K562 (cell line): ENCODE measurements around the gene FHL1. TPM values are rescaled to one million over a fixed set of nuclear protein-coding genes. Genes with fewer than 3 reads are reported as not detected.

ENCODE experiments used
- ATAC-seq: fragments of 200-7000 bp; cut with Tn5 transposase; 3 replicates; pipeline ENCODE4 v1.9.1; 2020; ENCODE audit warnings: moderate library complexity
- Bru-seq: library from RNA; stranded (reverse); fragments of 400-500 nt; gene quantifications from one replicate; lab custom pipeline; 2021; lab: Mats Ljungman, UMichigan
- BruChase-seq, 2 experiments: library from RNA; stranded (reverse); fragments of 400-500 nt; gene quantifications; one replicate each; lab custom pipeline; 2021; lab: Mats Ljungman, UMichigan
- BruUV-seq: library from RNA; stranded (reverse); fragments of 400-500 nt; replicated peaks from 2 replicates; lab custom pipeline; 2021; lab: Mats Ljungman, UMichigan
- CTCF ChIA-PET: fragments of 300-600 bp; formaldehyde crosslinking; extraction: SDS; loops from one replicate; lab custom pipeline; 2021; ENCODE audit warnings: low intra/inter-chr PET ratio; lab: Yijun Ruan, JAX
- POLR2A ChIA-PET: fragments of 300-600, 350-650 bp; sonication (Branson Sonifier 250); formaldehyde crosslinking; extraction: SDS; loops from one replicate; lab custom pipeline; 2021; ENCODE audit warnings: antibody characterized with exemption, inconsistent platforms; lab: Yijun Ruan, JAX
- DNase-seq, 4 experiments: peaks; one replicate each; pipeline versions ENCODE4 v3.0.0 to v3.0.0-alpha.2; 2011 to 2018; ENCODE audit warnings: low spot score in 3 of 4, mixed read lengths in 3 of 4; ENCODE audit errors: extremely low read depth in 1 of 4
- FAIRE-seq: peaks from 2 replicates; lab custom pipeline; 2011; peaks lifted over from hg19 to GRCh38; lab: Jason Lieb, UNC
- H2AFZ ChIP-seq: 2 replicates; pipeline ENCODE4 v1.6.0; 2011; ENCODE audit warnings: low read depth, low read length, control low read depth, inconsistent platforms
- H3K27ac ChIP-seq: fragments of 200-600 bp; 3 replicates; pipeline ENCODE4 v1.8.0; 2011; ENCODE audit warnings: low read depth, mild to moderate bottlenecking, control low read depth, inconsistent platforms, low read length, moderate library complexity, mixed read lengths; ENCODE audit errors: extremely low read depth
- H3K27me3 ChIP-seq, 2 experiments: fragments of 300-600 bp in 1 of 2; 2 replicates in 1 of 2; 3 replicates in 1 of 2; pipeline versions ENCODE4 v1.6.0 to v1.8.0; 2011; ENCODE audit warnings: inconsistent platforms in 2 of 2, low read length in 2 of 2, mild to moderate bottlenecking in 1 of 2, mixed read lengths in 1 of 2, moderate library complexity in 1 of 2; ENCODE audit not compliant: control insufficient read depth in 2 of 2, insufficient read depth in 2 of 2
- H3K36me3 ChIP-seq: fragments of 300-600 bp; 3 replicates; pipeline ENCODE4 v1.8.0; 2011; ENCODE audit warnings: mild to moderate bottlenecking, low read length, inconsistent platforms; ENCODE audit not compliant: control insufficient read depth, insufficient read depth
- H3K4me1 ChIP-seq, 2 experiments: fragments of 200-600 bp in 1 of 2; replicated peaks in 1 of 2; 2 replicates in 1 of 2; 3 replicates in 1 of 2; pipeline versions ENCODE4 v1.5.1 to v1.8.0; 2011; ENCODE audit warnings: inconsistent platforms in 2 of 2, low read length in 2 of 2, mild to moderate bottlenecking in 1 of 2, mixed read lengths in 1 of 2, moderate library complexity in 1 of 2; ENCODE audit not compliant: control insufficient read depth in 2 of 2, insufficient read depth in 2 of 2
- H3K4me2 ChIP-seq: 2 replicates; pipeline ENCODE4 v1.6.1; 2011; ENCODE audit warnings: low read length, control low read depth, inconsistent platforms, mixed read lengths; ENCODE audit not compliant: insufficient read depth
- H3K4me3 ChIP-seq: fragments of 200-600 bp; sonication (generic), shearing (Covaris generic); 2 replicates; pipeline ENCODE4 v1.5.1; 2016; ENCODE audit warnings: control low read depth, inconsistent platforms
- H3K79me2 ChIP-seq: fragments of 200-600 bp; 3 replicates; pipeline ENCODE4 v1.8.0; 2011; ENCODE audit warnings: low read length, inconsistent platforms; ENCODE audit not compliant: control insufficient read depth, insufficient read depth
- H3K9ac ChIP-seq, 2 experiments: 2 replicates each; pipeline versions ENCODE4 v1.6.0 to v1.6.1; 2011; ENCODE audit warnings: low read depth in 2 of 2, low read length in 2 of 2, control low read depth in 1 of 2, inconsistent platforms in 1 of 2, mild to moderate bottlenecking in 1 of 2, mixed read lengths in 1 of 2; ENCODE audit not compliant: insufficient read depth in 1 of 2
- H3K9me1 ChIP-seq: one replicate; pipeline ENCODE4 v1.6.0; 2011; ENCODE audit warnings: inconsistent platforms, mild to moderate bottlenecking, low read length, moderate library complexity; ENCODE audit not compliant: control insufficient read depth, insufficient read depth
- H3K9me3 ChIP-seq: replicated peaks from 2 replicates; pipeline ENCODE4 v1.5.1; 2011; ENCODE audit warnings: low read depth, low read length, inconsistent platforms; ENCODE audit not compliant: control insufficient read depth, insufficient read depth
- H4K20me1 ChIP-seq: replicated peaks from 2 replicates; pipeline ENCODE4 v1.6.1; 2011; ENCODE audit warnings: low read length, inconsistent platforms, mixed read lengths; ENCODE audit not compliant: control insufficient read depth, insufficient read depth
- CREB3 ChIP-seq: fragments of 450-650 bp; conservative IDR thresholded peaks from 2 replicates; pipeline ENCODE4 v1.6.1; 2016; ENCODE audit warnings: missing genetic modification characterization, low read depth, mild to moderate bottlenecking, missing compliant biosample characterization, moderate library complexity
- CTBP1 ChIP-seq: fragments of 450-650 bp; IDR thresholded peaks from 2 replicates; pipeline ENCODE4 v1.6.1; 2016; ENCODE audit warnings: borderline replicate concordance
- NR0B1 ChIP-seq: fragments of 450-650 bp; IDR thresholded peaks from one replicate; pipeline ENCODE4 v1.6.1; 2018; ENCODE audit warnings: mild to moderate bottlenecking, moderate library complexity; ENCODE audit not compliant: partially characterized antibody
- RREB1 ChIP-seq: fragments of 250-450 bp; sonication (Bioruptor Pico); IDR thresholded peaks from 2 replicates; pipeline ENCODE4 v1.4.0; 2020
- VEZF1 ChIP-seq: fragments of 200-800 bp; sonication (Bioruptor generic); IDR thresholded peaks from 2 replicates; pipeline ENCODE4 v1.6.1; 2017; ENCODE audit warnings: missing genetic modification characterization, missing compliant biosample characterization
- WGBS: fragments of 100-300 bp; shearing (Covaris generic); methylation state at CpG from one replicate; pipeline ENCODE4 v1.1.6; 2016; ENCODE audit warnings: low coverage, mixed read lengths; ENCODE audit not compliant: insufficient coverage; ENCODE audit errors: missing lambda C conversion rate; 5-methylcytosine and 5-hydroxymethylcytosine counted together
- in situ Hi-C: fragments of 300-500 bp; cut with MboI; formaldehyde crosslinking; loops from 4 replicates; pipeline ENCODE4 v1.15.0; 2018; ENCODE audit warnings: inconsistent platforms, mixed read lengths
- intact Hi-C: fragments of 100-400 bp; cut with micrococcal nuclease; formaldehyde crosslinking; loops from 2 replicates; pipeline ENCODE4 v1.14.2; 2022
- long read RNA-seq, 3 experiments: library from polyadenylated mRNA in 2 of 3; library from RNA in 1 of 3; unstranded in 2 of 3; stranded (forward) in 1 of 3; transcript quantifications; one replicate each; pipeline ENCODE4 v2.0.0, GENCODE V29; 2019 to 2022
- polyA minus RNA-seq, 3 experiments: library from RNA; depleted of rRNA, polyadenylated mRNA; stranded (reverse); fragments of >200 nt; gene quantifications; 2 replicates each; pipeline ENCODE4 v1.2.3, GENCODE V29; 2011
- polyA plus RNA-seq, 8 experiments: library from polyadenylated mRNA; depleted of rRNA in 4 of 8; stranded (reverse) in 5 of 8; unstranded in 3 of 8; fragments of >200 nt; fragmentation: Nextera tagmentation in 2 of 8; fragmentation: Illumina TruSeq in 1 of 8; extraction: Ambion mirVana in 2 of 8; extraction: Trizol in 1 of 8; gene quantifications; 2 replicates each; pipeline versions ENCODE4 v1.2.1 to v1.2.3, GENCODE V29; 2011 to 2014; ENCODE audit warnings: inconsistent platforms in 1 of 8, missing spikeins in 1 of 8
- total RNA-seq, 7 experiments: library from RNA; depleted of rRNA in 6 of 7; stranded (reverse); fragments of >200 nt in 6 of 7; fragmentation: Illumina TruSeq in 2 of 7; extraction: Trizol in 2 of 7; gene quantifications; 2 replicates each; pipeline versions ENCODE4 v1.2.1 to v1.2.3, GENCODE V29; 2011 to 2021; ENCODE audit warnings: low replicate concordance in 1 of 7

The FHL1 gene
- total RNA-seq (2011; cell fraction: chromatin; rRNA removed; ENCODE audit: low replicate concordance): 0.30 and 0.86 TPM in 2 replicates
- 0.50 TPM in 1 of 2 replicates, not detected in the other for total RNA-seq (2011; cell fraction: nucleolus; rRNA removed)
- total RNA-seq (2011; cell fraction: nucleoplasm; rRNA removed): 0.31 and 0.81 TPM in 2 replicates
- 0.29 and 1.1 TPM in 2 replicates for total RNA-seq (2014; rRNA removed)
- 0.10 and 0.11 TPM in 2 replicates for total RNA-seq (2014; rRNA removed; fragmentation: Illumina TruSeq; extraction: Trizol)
- 0.08 TPM in 1 of 2 replicates, not detected in the other for total RNA-seq (2015; rRNA removed; fragmentation: Illumina TruSeq; extraction: Trizol)
- total RNA-seq (2021): 0.27 and 0.76 TPM in 2 replicates
- 0.24 and 3.0 TPM in 2 replicates for polyA plus RNA-seq (2011; rRNA removed)
- polyA plus RNA-seq (2011; cell fraction: cytosol; rRNA removed): 0.22 and 3.4 TPM in 2 replicates
- 0.17 and 1.5 TPM in 2 replicates for polyA plus RNA-seq (2011; cell fraction: nucleus; rRNA removed)
- polyA plus RNA-seq (2012): 0.17 and 0.39 TPM in 2 replicates
- polyA plus RNA-seq (2014; fragmentation: Illumina TruSeq; extraction: Trizol): 0.12 and 0.25 TPM in 2 replicates
- under 1 TPM; 0.03 to 0.08 TPM for polyA plus RNA-seq (2014; fragmentation: Nextera tagmentation; extraction: Ambion mirVana)
- 0.05 and 0.13 TPM in 2 replicates for polyA plus RNA-seq (2014; rRNA removed)
- 2.4 TPM in 1 of 2 replicates, not detected in the other for polyA minus RNA-seq (2011; rRNA and poly(A)+ RNA removed)
- polyA minus RNA-seq (2011; cell fraction: cytosol; rRNA and poly(A)+ RNA removed): 1.3 and 1.4 TPM in 2 replicates
- polyA minus RNA-seq (2011; cell fraction: nucleus; rRNA and poly(A)+ RNA removed): 0.27 TPM in 1 of 2 replicates, not detected in the other
- percentile 17 among the genes with signal in this experiment for Bru-seq, nascent RNA
- percentile 8 among the genes with signal in this experiment for BruChase-seq, experiment 1, labeled RNA remaining after a 2-hour chase
- percentile 10 among the genes with signal in this experiment for BruChase-seq, experiment 2, labeled RNA remaining after a 6-hour chase
- long read RNA-seq, experiment 1: 0 reads
- long read RNA-seq, experiment 2: 0 reads
- long read RNA-seq, experiment 3: 0 reads

GRCh38 chrX:136147315-136147901 lies at the start of gene FHL1:
TSS of gene FHL1 (plus strand) at chrX:136147533.
- peak within 1 kb of the TSS; percentile 24; the same call in 1 of the 2 replicates for H2AFZ ChIP-seq
- H3K4me1 ChIP-seq: peaks cover 0 to 14% of the 10 kb centered on the region in 2 experiments; a peak in 2 of 5 replicates
- ChIA-PET POLR2A (no interaction called here), CTCF (no interaction called here)
- in situ Hi-C loops (no loop called here), intact Hi-C loops (no loop called here)
- DNase-seq (peak; percentile 63 to 85 (median 74)), FAIRE-seq (no peak), ATAC-seq (peak; percentile 89)
- peaks cover 9 to 26% of the 10 kb centered on the region in 2 experiments; a peak in 4 of 5 replicates for H3K27me3 ChIP-seq
- no peaks in the 10 kb centered on the region for H3K9me3 ChIP-seq
- H3K9ac ChIP-seq: peak within 1 kb of the TSS in 1 of 2 experiments; percentile 58; a peak in 1 of 4 replicates
- H3K9me1 ChIP-seq: no peaks in the 10 kb centered on the region
- H3K36me3 ChIP-seq: no peaks in the 10 kb centered on the region
- 8% methylated on average over 9 of the region's 84 CpGs for WGBS
- no TSS peak for BruUV-seq
- TF ChIP-seq CREB3 (tag) (no peak), RREB1 (no peak), NR0B1 (no peak), CTBP1 (no peak), VEZF1 (CRISPR knock-in tag) (peak; percentile 67)
- H3K27ac ChIP-seq: no peak within 1 kb of the TSS
- peak within 1 kb of the TSS; percentile 43 for H3K4me2 ChIP-seq
- peak within 1 kb of the TSS; percentile 32 for H3K4me3 ChIP-seq
- no peaks in the 10 kb centered on the region for H3K79me2 ChIP-seq
- H4K20me1 ChIP-seq: no peaks in the 10 kb centered on the region
